Loucy (cell line): ENCODE data around the gene CAMK2G.

Source experiments
- H2AFZ ChIP-seq: fragments of 200-600 bp; sonication (generic); 2 replicates; pipeline ENCODE4 v1.6.0; 2016; ENCODE audit warnings: antibody characterized with exemption, mild to moderate bottlenecking, low read length, moderate library complexity
- H3F3A ChIP-seq: fragments of 200-600 bp; 2 replicates; pipeline ENCODE4 v1.6.0; 2016; ENCODE audit warnings: antibody characterized with exemption, low read depth, mild to moderate bottlenecking
- H3K27me3 ChIP-seq: fragments of 200-600 bp; sonication (generic); 2 replicates; pipeline ENCODE4 v1.6.1; 2014; ENCODE audit warnings: low read length, mild to moderate bottlenecking; ENCODE audit not compliant: insufficient read depth, poor library complexity, severe bottlenecking
- H3K36me3 ChIP-seq: fragments of 200-600 bp; sonication (generic); 2 replicates; pipeline ENCODE4 v1.6.1; 2016; ENCODE audit warnings: low read length; ENCODE audit not compliant: insufficient read depth
- H3K4me1 ChIP-seq: fragments of 200-600 bp; sonication (generic); 2 replicates; pipeline ENCODE4 v1.5.1; 2014; ENCODE audit warnings: low read length, mild to moderate bottlenecking; ENCODE audit not compliant: insufficient read depth, poor library complexity, severe bottlenecking
- H3K4me2 ChIP-seq: fragments of 200-600 bp; sonication (generic); 2 replicates; pipeline ENCODE4 v1.6.0; 2014; ENCODE audit warnings: antibody characterized with exemption, low read length, low read depth, mild to moderate bottlenecking; ENCODE audit not compliant: poor library complexity, severe bottlenecking
- H3K4me3 ChIP-seq: fragments of 200-600 bp; sonication (generic); 2 replicates; pipeline ENCODE4 v1.5.1; 2014; ENCODE audit warnings: low read length, mild to moderate bottlenecking, mixed read lengths; ENCODE audit not compliant: poor library complexity, severe bottlenecking
- H3K79me2 ChIP-seq: fragments of 200-600 bp; sonication (generic); 2 replicates; pipeline ENCODE4 v1.6.1; 2014; ENCODE audit warnings: low read length; ENCODE audit not compliant: insufficient read depth
- H3K9ac ChIP-seq: fragments of 200-600 bp; sonication (generic); 2 replicates; pipeline ENCODE4 v1.6.0; 2014; ENCODE audit warnings: mild to moderate bottlenecking, low read depth, low read length, moderate library complexity; ENCODE audit not compliant: poor library complexity, severe bottlenecking
- H3K9me2 ChIP-seq: fragments of 200-600 bp; sonication (generic); replicated peaks from 2 replicates; pipeline ENCODE4 v1.6.1; 2016; ENCODE audit warnings: low read depth, low read length, mixed read lengths
- H3K9me3 ChIP-seq: fragments of 200-600 bp; sonication (generic); 2 replicates; pipeline ENCODE4 v1.6.1; 2014; ENCODE audit warnings: mild to moderate bottlenecking, antibody characterized with exemption, low read length, low read depth; ENCODE audit not compliant: insufficient read depth
- H4K20me1 ChIP-seq: fragments of 200-600 bp; sonication (generic); 2 replicates; pipeline ENCODE4 v1.6.0; 2014; ENCODE audit warnings: antibody characterized with exemption, low read length, mild to moderate bottlenecking; ENCODE audit not compliant: insufficient read depth, poor library complexity, severe bottlenecking
- CTCF ChIP-seq: fragments of 200-600 bp; sonication (generic); conservative IDR thresholded peaks from 2 replicates; pipeline ENCODE4 v1.5.1; 2014; ENCODE audit warnings: mild to moderate bottlenecking, antibody characterized with exemption, low read length
- EZH2phosphoT487 ChIP-seq: fragments of 200-600 bp; IDR thresholded peaks from 2 replicates; pipeline ENCODE4 v1.6.1; 2018; ENCODE audit warnings: antibody characterized with exemption, mild to moderate bottlenecking, moderate library complexity, borderline replicate concordance

The CAMK2G gene

GRCh38 chr10:73906524-73907447 is 32.4 kb upstream of the CAMK2G start:
- TF ChIP-seq CTCF = no peak
- TF ChIP-seq EZH2phosphoT487 = no peak
- peaks cover 43% of the 10 kb centered on the region for H3K4me1 ChIP-seq

GRCh38 chr10:73905256-73906020 is 31.1 kb upstream of the CAMK2G start:
- H3K9me3 ChIP-seq = no peaks in the 10 kb centered on the region
- H3K9ac ChIP-seq = no peak overlapping the region
- H3K27me3 ChIP-seq = no peaks in the 10 kb centered on the region
- peaks cover 14% of the 10 kb centered on the region for H3K79me2 ChIP-seq
- no peak overlapping the region for H3K4me3 ChIP-seq
- H4K20me1 ChIP-seq = no peaks in the 10 kb centered on the region
- no peak overlapping the region for H2AFZ ChIP-seq
- peaks cover 37% of the 10 kb centered on the region for H3K4me1 ChIP-seq
- H3F3A ChIP-seq = no peaks in the 10 kb centered on the region
- no peaks in the 10 kb centered on the region for H3K9me2 ChIP-seq
- no peaks in the 10 kb centered on the region for H3K36me3 ChIP-seq
- H3K4me2 ChIP-seq = no peak overlapping the region
- TF ChIP-seq EZH2phosphoT487 (no peak), CTCF (no peak)

More at GRCh38 chr10:73906524-73907447, 32.4 kb upstream of the CAMK2G start:
- Histone ChIP-seq H3F3A (no peaks in the 10 kb centered on the region), H3K4me2 (no peak overlapping the region), H3K79me2 (peaks cover 23% of the 10 kb centered on the region), H3K9me2 (no peaks in the 10 kb centered on the region), H4K20me1 (peaks cover 5% of the 10 kb centered on the region), H2AFZ (no peak overlapping the region), H3K4me3 (no peak overlapping the region), H3K9ac (no peak overlapping the region), H3K36me3 (no peaks in the 10 kb centered on the region), H3K9me3 (no peaks in the 10 kb centered on the region), H3K27me3 (no peaks in the 10 kb centered on the region)

GRCh38 chr10:73902351-73902750 is 28.0 kb upstream of the CAMK2G start:
- TF ChIP-seq EZH2phosphoT487 (no peak), CTCF (no peak)
- no peak overlapping the region for H3K4me3 ChIP-seq
- no peaks in the 10 kb centered on the region for H3F3A ChIP-seq
- H3K36me3 ChIP-seq = no peaks in the 10 kb centered on the region
- H3K27me3 ChIP-seq = no peaks in the 10 kb centered on the region
- no peaks in the 10 kb centered on the region for H3K79me2 ChIP-seq
- no peaks in the 10 kb centered on the region for H4K20me1 ChIP-seq
- no peaks in the 10 kb centered on the region for H3K9me2 ChIP-seq
- H3K4me1 ChIP-seq = peaks cover 14% of the 10 kb centered on the region
- H3K9me3 ChIP-seq = no peaks in the 10 kb centered on the region
- no peak overlapping the region for H3K4me2 ChIP-seq
- H2AFZ ChIP-seq = peak overlapping the region; percentile 11
- H3K9ac ChIP-seq = no peak overlapping the region
